ENCODE results near the gene SYAP1.
"Not testable (repeated sequence)": the region's sequence is repeated elsewhere in the genome, so short reads cannot be mapped to it uniquely, and the experiment has no call there.

The SYAP1 gene

DNA sequence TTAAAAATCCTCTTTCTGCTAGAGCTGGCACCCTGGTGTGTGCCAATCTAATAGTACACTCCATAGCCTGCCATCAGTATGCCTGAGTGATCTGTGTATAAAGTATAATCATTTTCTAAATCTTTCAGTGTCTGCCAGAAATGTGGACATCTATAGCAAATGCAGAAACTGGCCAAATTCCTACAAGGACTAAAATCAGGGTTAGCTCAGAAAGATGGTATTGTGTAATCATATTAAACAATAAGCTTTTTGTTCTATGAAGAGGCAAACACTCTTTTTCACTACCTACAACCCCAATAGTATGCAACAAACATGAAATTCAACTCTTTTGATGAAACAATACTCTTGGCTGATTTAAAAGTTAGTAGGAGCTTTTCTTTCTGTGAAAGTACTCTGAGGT is 59.1 kb downstream of the SYAP1 start:
- DNase-seq (ENCODE audit: low read depth in 1 of 2, low spot score in 1 of 2): no peak

GRCh38 chrX:16778993-16779392 is 59.6 kb downstream of the SYAP1 start:
- no peak for DNase-seq (ENCODE audit: low read depth in 1 of 2, low spot score in 1 of 2)

GRCh38 chrX:16779815-16780214 is 60.4 kb downstream of the SYAP1 start:
- not testable (repeated sequence) for DNase-seq (ENCODE audit: low read depth in 1 of 2, low spot score in 1 of 2)

- no peak for DNase-seq (ENCODE audit: low read depth in 1 of 2, low spot score in 1 of 2)
Measured at GRCh38 chrX:16783452-16783851, 64.0 kb downstream of the SYAP1 start.

- not testable (repeated sequence) for DNase-seq (ENCODE audit: low read depth in 1 of 2, low spot score in 1 of 2)
Measured at GRCh38 chrX:16784440-16784839, 65.0 kb downstream of the SYAP1 start.

GRCh38 chrX:16785247-16786138 is 66.1 kb downstream of the SYAP1 start:
- DNase-seq (ENCODE audit: low read depth in 1 of 2, low spot score in 1 of 2): no peak

DNA sequence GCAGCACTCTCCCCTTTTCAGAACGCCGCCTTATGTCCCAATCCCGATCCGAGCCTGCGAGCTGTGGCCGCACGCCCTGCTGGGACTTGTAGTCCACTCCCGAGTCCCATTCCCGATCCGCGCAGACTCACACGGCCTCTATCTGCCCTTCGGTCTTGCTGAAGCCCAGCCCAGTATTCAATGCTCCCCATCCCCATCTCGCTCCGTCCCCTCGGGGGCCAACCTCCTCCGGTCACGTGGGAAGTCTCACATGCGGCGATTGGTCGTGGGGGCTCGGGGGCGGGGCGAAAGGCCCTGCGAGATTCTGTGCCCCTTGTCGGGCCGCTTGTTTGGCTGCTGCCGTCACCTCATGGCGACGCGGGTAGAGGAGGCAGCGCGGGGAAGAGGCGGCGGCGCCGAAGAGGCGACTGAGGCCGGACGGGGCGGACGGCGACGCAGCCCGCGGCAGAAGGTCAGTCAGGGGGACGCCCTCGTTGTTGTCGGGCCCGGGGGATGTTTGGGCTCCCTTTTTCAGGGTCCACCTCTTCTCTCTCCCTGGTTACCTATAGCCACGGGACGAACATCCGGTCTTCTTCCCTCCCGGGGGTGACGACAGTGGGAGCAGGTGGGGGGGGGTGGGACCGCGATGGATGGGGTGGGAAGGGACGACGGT is 66.9 kb downstream of the SYAP1 start, which contains the start of gene TXLNG:
TSS of gene TXLNG (plus strand) at position 328 of the 652 bp plus-strand sequence. CDS start at position 350, 22 bp downstream.
- DNase-seq (ENCODE audit: low read depth in 1 of 2, low spot score in 1 of 2): peak; percentile 76 to 96

GRCh38 chrX:16786791-16787735 is 67.7 kb downstream of the SYAP1 start:
- peak in 1 of 2 donors; percentile 34 for DNase-seq (ENCODE audit: low read depth in 1 of 2, low spot score in 1 of 2)

DNA sequence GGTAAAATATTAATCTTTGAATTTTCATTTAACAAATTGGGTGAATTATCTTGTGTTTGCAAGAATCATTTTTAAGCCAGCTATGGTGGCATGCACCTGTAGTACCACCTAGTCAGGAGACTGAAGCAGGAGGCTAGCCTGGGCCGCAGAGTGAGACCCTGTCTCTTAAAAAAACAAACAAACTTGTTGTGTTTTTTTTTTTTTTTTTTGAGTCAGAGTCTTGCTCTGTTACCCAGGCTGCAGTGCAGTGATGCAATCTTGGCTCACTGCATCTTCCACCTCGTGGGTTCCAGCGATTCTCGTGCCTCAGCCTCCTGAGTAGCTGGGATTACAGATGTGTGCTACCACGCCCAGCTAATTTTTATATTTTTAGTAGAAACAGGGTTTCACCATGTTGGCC is 69.1 kb downstream of the SYAP1 start:
- no peak for DNase-seq (ENCODE audit: low read depth in 1 of 2, low spot score in 1 of 2)

DNA sequence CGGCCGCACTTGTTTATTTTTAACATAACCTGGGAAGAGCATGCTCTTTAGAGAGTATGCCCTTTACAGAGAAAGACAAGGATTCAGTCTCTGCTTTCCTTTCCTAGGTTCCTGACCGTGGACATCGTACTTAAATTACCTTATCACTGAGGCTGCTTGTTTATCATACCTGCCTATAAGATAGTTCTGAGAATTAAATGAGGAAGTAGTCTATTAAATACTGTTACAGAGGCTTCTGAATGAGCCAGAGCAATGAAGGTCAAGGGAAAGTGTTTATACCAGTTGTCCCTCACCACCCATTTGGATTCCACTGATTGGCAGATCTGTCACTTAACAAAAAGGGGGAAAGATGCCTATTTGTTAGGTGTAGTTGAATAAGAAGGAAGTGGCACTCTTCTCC is 76.9 kb downstream of the SYAP1 start:
- no peak for DNase-seq (ENCODE audit: low read depth in 1 of 2, low spot score in 1 of 2)

DNA sequence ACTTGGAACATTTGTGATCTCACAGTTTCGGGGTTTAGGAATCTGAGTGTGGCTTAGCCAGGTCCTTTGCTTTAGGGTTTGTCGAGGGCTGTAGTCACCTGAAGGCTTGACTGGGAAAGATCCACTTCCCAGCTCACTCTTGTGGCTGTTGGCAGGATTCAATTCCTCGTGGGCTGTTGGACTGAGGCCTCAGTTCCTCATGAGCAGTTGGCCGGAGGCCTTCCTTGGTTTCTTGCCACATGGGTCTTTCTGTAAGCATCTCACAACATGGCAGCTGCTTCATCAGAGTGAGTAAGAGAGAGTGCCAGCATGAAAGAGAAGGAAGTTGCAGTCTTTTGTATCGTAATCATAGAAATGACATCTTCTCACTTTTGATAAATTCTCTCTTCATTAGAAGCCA is 77.9 kb downstream of the SYAP1 start:
- no peak for DNase-seq (ENCODE audit: low read depth in 1 of 2, low spot score in 1 of 2)

GRCh38 chrX:16797841-16798240 is 78.4 kb downstream of the SYAP1 start:
- DNase-seq (ENCODE audit: low read depth in 1 of 2, low spot score in 1 of 2): no peak

- no peak for DNase-seq (ENCODE audit: low read depth in 1 of 2, low spot score in 1 of 2)
Measured at GRCh38 chrX:16804923-16805464, 85.6 kb downstream of the SYAP1 start.

- DNase-seq (ENCODE audit: low read depth in 1 of 2, low spot score in 1 of 2): no peak
Measured at GRCh38 chrX:16807548-16807947, 88.1 kb downstream of the SYAP1 start.

DNA sequence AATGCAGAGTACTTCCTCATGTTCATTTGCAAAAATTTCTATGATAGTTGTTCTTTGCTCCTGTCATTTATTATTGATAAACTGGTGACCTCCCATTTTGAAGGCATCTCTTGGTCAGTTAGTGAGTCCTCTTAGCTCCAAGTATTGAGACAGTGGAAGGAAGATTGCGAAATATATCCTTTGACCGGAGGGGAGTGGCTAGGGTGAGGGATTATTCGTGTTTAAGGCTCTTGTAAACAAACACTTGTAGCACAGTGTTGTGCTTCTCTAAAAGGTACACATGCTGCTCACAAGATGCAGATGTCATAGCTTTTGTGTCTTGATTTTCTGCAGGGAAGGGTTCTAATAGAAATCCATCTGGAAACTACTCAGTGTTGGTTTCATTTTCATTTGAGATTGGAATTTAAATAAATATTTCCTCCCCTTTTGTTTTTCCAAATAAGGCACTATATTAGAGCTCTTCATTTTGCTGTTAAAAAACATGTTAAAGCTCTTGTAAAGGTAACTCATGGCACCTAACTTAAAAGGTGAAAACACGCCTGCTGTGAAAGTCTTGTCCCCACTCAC is 88.6 kb downstream of the SYAP1 start:
- no peak for DNase-seq (ENCODE audit: low read depth in 1 of 2, low spot score in 1 of 2)

- DNase-seq (ENCODE audit: low read depth in 1 of 2, low spot score in 1 of 2): no peak
Measured at GRCh38 chrX:16814597-16814996, 95.2 kb downstream of the SYAP1 start.
